RWPE1 (cell line): ENCODE results near the gene TNS1.

Experiments used
- CTCF ChIA-PET: fragments of 350-600 bp; sonication (Branson Sonifier 250); formaldehyde crosslinking; extraction: SDS; loops from one replicate; lab custom pipeline; 2021; lab: Yijun Ruan, JAX
- POLR2A ChIA-PET: fragments of 400-600 bp; formaldehyde crosslinking; extraction: SDS; loops from one replicate; lab custom pipeline; 2020; ENCODE audit warnings: antibody characterized with exemption; ENCODE audit not compliant: low non-redundant PET; lab: Yijun Ruan, JAX
- DNase-seq: peaks from one replicate; pipeline ENCODE4 v3.0.0; 2012; ENCODE audit warnings: low spot score
- H3K27ac ChIP-seq: fragments of 450-650 bp; 2 replicates; pipeline ENCODE4 v1.5.1; 2017
- TF ChIP-seq, protein P1 (sequence below): fragments of 450-650 bp; conservative IDR thresholded peaks from 2 replicates; pipeline ENCODE4 v1.5.1; 2017; ENCODE audit warnings: low read depth, mild to moderate bottlenecking

TNS1 gene

DNA sequence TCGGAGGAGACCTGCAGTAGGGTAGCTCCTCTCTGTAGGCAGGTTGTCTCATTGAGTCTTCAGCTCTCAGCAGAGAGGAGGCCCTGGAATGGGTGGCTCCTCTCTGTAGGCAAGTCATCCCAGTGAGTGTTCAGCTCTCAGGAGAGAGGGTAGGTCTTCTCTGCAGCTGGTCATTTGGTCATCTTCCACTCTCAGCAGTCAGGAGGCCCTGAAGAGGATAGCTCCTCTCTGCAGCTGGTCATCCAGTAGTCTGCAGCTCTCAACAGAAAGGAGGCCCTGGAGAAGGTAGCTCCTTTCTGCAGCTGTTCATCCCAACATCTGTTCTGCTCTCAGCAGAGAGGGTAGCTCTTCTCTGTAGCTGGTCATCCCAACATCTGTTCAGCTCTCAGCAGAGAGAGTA, 40.3 kb upstream of the TNS1 start:
- DNase-seq, result no peak
- CTCF ChIA-PET, result interaction anchor here (1.5 kb wide), 1 partner anchor 257 kb away, joined by 6 read pairs; no protein-coding TSS in a partner anchor
- H3K27ac ChIP-seq, result no peak overlapping the region
- POLR2A ChIA-PET, result interaction anchor here (0.6 kb wide), 1 partner anchor 88 kb away, joined by 3 read pairs; no protein-coding TSS in a partner anchor
- TF ChIP-seq, protein P1, sequence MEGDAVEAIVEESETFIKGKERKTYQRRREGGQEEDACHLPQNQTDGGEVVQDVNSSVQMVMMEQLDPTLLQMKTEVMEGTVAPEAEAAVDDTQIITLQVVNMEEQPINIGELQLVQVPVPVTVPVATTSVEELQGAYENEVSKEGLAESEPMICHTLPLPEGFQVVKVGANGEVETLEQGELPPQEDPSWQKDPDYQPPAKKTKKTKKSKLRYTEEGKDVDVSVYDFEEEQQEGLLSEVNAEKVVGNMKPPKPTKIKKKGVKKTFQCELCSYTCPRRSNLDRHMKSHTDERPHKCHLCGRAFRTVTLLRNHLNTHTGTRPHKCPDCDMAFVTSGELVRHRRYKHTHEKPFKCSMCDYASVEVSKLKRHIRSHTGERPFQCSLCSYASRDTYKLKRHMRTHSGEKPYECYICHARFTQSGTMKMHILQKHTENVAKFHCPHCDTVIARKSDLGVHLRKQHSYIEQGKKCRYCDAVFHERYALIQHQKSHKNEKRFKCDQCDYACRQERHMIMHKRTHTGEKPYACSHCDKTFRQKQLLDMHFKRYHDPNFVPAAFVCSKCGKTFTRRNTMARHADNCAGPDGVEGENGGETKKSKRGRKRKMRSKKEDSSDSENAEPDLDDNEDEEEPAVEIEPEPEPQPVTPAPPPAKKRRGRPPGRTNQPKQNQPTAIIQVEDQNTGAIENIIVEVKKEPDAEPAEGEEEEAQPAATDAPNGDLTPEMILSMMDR, result no peak

DNA sequence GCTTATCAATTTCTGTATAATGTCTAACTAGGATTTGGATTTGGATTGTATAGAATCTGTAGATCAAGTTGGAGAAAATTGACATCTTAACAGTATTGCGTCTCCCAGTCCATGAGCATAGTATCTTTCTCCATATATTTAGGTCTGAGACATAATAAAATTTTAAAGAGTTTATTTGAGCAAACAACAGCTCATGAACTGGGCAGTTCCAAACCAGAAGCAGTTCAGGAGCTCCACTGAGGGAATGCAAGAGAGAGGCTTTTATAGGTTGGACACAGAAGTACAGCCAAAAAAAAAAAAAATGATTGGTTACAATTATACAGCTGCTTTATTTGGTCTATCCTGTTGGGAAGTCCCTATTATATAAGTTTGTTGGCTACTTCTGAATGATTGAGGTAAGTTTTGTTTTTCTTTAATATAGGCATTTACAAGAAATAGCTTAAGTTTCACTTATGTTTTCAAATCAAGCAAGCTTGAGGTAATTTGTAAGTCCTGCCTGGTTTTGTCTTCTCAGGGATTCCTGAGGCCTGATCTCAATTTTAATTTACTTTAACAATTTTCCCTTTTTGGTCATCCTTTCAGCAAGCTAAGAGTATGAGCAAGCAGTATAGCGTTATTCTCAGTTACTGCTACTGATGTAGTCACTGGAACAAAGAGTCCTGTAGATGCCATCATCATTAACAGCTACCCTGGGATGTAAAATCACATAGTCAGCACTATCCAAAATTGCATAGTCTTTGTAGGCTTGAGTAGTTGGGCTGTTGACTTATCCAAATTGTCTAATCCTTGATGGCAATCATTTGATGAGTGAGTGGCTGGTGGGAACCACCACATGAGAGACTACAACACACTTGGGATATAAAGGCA, 38.7 kb upstream of the TNS1 start:
- ChIA-PET CTCF (interaction anchor here (0.5 to 1.5 kb wide), 7 partner anchors 27 to 688 kb away, joined by 3 to 9 read pairs (median 3); partner anchors contain the start of gene RUFY4), POLR2A (no interaction called here)
- TF ChIP-seq, protein P1, result no peak
- H3K27ac ChIP-seq, result no peak overlapping the region
- DNase-seq, result no peak

DNA sequence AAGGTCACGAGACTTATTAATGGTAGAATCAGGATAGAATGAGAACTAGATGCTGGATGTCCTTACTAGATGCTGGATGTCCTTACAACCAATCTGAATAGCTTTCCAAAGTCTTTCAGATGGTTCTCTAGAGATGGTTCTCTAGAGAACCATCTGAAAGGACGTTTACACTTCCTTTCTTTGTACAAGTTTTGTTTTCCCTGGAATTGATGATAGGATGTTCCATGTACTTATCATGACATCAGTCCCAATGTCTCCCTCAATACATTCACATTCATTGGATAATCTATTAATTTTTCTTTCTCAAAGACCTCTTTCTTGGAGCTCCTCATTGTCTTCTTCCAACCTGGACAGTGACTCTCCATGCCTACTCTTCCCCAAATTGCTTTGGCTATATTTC, 38.1 kb upstream of the TNS1 start:
- CTCF ChIA-PET, result interaction anchor here (0.6 to 1.5 kb wide), 4 partner anchors 28 to 252 kb away, joined by 3 to 9 read pairs (median 3); partner anchors contain the start of gene RUFY4
- no peak overlapping the region for H3K27ac ChIP-seq
- DNase-seq, result no peak
- TF ChIP-seq, protein P1, result no peak
- POLR2A ChIA-PET, result no interaction called here

DNA sequence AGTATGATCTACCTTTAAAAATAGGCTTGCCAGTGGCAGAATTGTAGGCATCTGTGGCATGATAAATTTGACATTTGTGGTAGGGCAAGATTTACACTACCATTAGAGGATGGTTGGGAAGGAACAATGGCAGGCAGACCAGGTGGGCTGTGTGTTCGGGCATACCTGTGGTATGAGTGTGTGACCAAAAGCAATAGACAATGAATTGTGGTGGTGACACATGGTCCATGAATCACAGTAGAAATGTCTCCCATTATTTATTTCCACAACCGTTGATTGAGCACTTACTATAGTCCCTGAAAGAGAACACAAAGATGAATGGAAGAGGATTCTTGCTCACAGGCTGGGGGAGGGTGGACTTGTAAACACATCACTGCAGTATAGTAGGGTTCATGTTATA, 36.4 kb upstream of the TNS1 start:
- no peak overlapping the region for H3K27ac ChIP-seq
- POLR2A ChIA-PET, result no interaction called here
- CTCF ChIA-PET, result interaction anchor here (0.7 to 0.8 kb wide), 2 partner anchors 14 to 254 kb away, joined by 4 to 5 read pairs; no protein-coding TSS in a partner anchor
- DNase-seq, result peak; percentile 54
- TF ChIP-seq, protein P1, result no peak

DNA sequence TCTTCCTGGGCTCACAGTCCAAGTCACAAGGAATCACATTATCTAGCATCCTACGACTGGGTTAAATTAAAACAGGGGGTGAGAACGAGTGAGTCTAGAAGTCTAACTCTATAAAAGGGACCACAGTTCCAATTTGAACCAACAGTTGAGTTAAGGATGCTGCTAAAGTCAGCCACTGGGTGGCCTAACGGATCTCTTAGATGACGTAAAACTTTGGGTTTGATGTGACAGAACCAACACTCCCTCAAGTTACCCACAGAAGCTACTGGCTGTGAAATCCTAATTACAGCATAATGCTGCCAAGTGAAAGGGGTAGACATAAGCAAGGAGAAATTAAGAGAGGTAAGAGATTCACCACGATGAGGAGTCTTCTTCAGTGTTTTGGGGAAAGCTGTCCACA, 33.6 kb upstream of the TNS1 start:
- H3K27ac ChIP-seq, result no peak overlapping the region
- TF ChIP-seq, protein P1, result no peak
- no peak for DNase-seq
- POLR2A ChIA-PET, result no interaction called here
- CTCF ChIA-PET, result interaction anchor here (1.0 kb wide), 1 partner anchor 149 kb away, joined by 3 read pairs; no protein-coding TSS in a partner anchor

DNA sequence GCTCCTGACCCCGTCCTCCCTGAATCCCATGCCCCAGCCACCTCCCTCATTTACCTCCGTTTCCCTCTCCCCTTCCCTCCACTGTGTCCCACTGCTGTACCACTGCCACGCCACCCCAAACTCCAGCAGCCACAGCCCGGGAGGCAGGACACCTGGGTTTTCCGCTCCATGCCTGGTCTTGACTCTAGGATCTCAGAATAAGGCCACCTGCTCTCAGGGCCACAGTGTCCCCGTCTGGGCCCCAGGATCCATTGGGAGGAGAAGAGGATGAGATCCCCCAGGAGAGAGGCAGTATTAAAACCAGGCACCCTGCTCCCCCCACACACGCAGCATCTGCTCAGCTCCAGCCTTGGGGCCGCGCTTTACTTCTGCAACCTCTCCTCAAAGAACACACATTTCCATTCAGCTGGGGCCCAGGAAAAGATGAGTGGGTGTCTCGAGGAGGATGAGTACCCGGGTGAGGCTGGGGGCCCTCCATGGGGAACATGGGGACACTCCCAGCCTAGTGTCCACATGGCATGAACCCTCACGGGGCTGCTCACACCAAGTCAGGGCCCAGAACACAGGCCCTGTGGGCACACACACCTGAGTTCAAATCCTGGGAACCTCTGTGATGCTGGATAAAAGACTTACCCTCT, 32.8 kb upstream of the TNS1 start:
- no peak for DNase-seq
- H3K27ac ChIP-seq, result no peak overlapping the region
- TF ChIP-seq, protein P1, result no peak
- POLR2A ChIA-PET, result no interaction called here
- CTCF ChIA-PET, result interaction anchor here (0.6 to 4.5 kb wide), 9 partner anchors 9 to 552 kb away, joined by 3 to 34 read pairs (median 3); partner anchors contain the start of gene RUFY4
